Loucy (cell line): ENCODE measurements around the gene HOXB9.

Source experiments
- CTCF ChIP-seq: fragments of 200-600 bp; sonication (generic); conservative IDR thresholded peaks from 2 replicates; pipeline ENCODE4 v1.5.1; 2014; ENCODE audit warnings: mild to moderate bottlenecking, antibody characterized with exemption, low read length
- EZH2phosphoT487 ChIP-seq: fragments of 200-600 bp; IDR thresholded peaks from 2 replicates; pipeline ENCODE4 v1.6.1; 2018; ENCODE audit warnings: antibody characterized with exemption, mild to moderate bottlenecking, moderate library complexity, borderline replicate concordance

- TF ChIP-seq CTCF (no peak), EZH2phosphoT487 (no peak)
Measured at GRCh38 chr17:48621410-48622392, 4.5 kb downstream of the HOXB9 start.
